ENCODE data around the gene GRPEL1. TPM values are rescaled to one million over a fixed set of nuclear protein-coding genes. Genes with fewer than 3 reads are reported as not detected.

GRPEL1 gene
- total and polyA plus RNA-seq, 9 of the 15 experiments (the other 6 are each of a cell fraction or from before 2014, with no cell fraction given): 43.4 to 192 (median 86.6) TPM

DNA sequence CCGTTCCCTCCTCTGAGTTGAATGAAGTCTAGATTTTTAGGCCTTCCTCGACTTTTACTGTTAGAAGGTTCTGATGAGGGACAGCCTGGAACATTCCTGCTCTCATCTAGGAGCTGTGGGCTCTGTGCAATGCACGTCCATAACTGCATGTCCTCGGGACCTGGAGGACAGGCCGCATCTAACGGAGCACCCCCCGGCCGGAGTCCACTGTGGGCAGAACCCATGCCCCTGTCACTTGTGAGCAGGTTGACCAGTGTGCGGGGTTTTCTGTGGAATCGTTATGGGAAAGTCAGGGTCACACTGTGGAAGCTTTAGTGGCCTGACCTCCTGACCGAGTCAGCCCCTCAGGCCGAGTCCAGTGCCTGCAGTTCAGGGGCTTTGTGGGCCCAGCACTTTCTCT is 44.0 kb downstream of the GRPEL1 start:
- Histone ChIP-seq H3K27ac (ENCODE audit: extremely low read depth, low read depth, low read length) (no peak overlapping the region), H3K4me2 (ENCODE audit: insufficient read depth, low read length) (no peak overlapping the region), H3K79me2 (ENCODE audit: control insufficient read depth, insufficient read depth, low read length) (0 out of 3 replicates have a peak, but pooled peaks cover 3% of the 10 kb centered on the region), H3K9me3 (replicated peaks; ENCODE audit: control insufficient read depth, insufficient read depth, low read depth, low read length) (no peaks in the 10 kb centered on the region), H2AFZ (ENCODE audit: low read depth, low read length) (no peak overlapping the region), H3K27me3 (ENCODE audit: control insufficient read depth in 2 of 2, insufficient read depth in 2 of 2, low read length in 2 of 2) (no peaks in the 10 kb centered on the region), H3K4me1 (replicated peaks in 1 of 2; ENCODE audit: control insufficient read depth in 2 of 2, insufficient read depth in 2 of 2, low read length in 2 of 2) (peaks cover 4 to 12% of the 10 kb centered on the region in 2 experiments; a peak in 2 of 5 replicates), H3K9ac (ENCODE audit: insufficient read depth in 1 of 2, low read depth in 2 of 2, low read length in 2 of 2) (no peak overlapping the region), H3K4me3 (no peak overlapping the region), H3K9me1 (ENCODE audit: control insufficient read depth, insufficient read depth, low read length) (peaks cover 2% of the 10 kb centered on the region), H3K36me3 (ENCODE audit: control insufficient read depth, insufficient read depth, low read length) (peaks cover 93% of the 10 kb centered on the region), H4K20me1 (replicated peaks; ENCODE audit: control insufficient read depth, insufficient read depth, low read length) (peaks cover 3% of the 10 kb centered on the region; the same call in 1 of the 2 replicates)
- in situ Hi-C loops (cut with MboI) (no loop called here), intact Hi-C loops (cut with micrococcal nuclease) (no loop called here)
- CTCF ChIA-PET (ENCODE audit: low intra/inter-chr PET ratio): no interaction called here
- WGBS (ENCODE audit: insufficient coverage, low coverage, missing lambda C conversion rate): 95% methylated on average over 10 of the region's 12 CpGs
- no peak for ATAC-seq
- no peak for DNase-seq (ENCODE audit: extremely low read depth in 1 of 4, low spot score in 3 of 4)
- FAIRE-seq: no peak
- no TSS peak for BruUV-seq (replicated peaks)
- POLR2A ChIA-PET: no interaction called here
- TF ChIP-seq, protein P1, sequence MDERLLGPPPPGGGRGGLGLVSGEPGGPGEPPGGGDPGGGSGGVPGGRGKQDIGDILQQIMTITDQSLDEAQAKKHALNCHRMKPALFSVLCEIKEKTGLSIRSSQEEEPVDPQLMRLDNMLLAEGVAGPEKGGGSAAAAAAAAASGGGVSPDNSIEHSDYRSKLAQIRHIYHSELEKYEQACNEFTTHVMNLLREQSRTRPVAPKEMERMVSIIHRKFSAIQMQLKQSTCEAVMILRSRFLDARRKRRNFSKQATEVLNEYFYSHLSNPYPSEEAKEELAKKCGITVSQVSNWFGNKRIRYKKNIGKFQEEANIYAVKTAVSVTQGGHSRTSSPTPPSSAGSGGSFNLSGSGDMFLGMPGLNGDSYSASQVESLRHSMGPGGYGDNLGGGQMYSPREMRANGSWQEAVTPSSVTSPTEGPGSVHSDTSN (CRISPR knock-in tag; IDR thresholded peaks at IDR 0.05; ENCODE audit: low read depth): no peak
- TF ChIP-seq, protein P1 (tag; conservative IDR thresholded peaks at IDR 0.05; ENCODE audit: low read depth): no peak
- TF ChIP-seq MCM5 (IDR thresholded peaks at IDR 0.05; ENCODE audit: low read depth): no peak

DNA sequence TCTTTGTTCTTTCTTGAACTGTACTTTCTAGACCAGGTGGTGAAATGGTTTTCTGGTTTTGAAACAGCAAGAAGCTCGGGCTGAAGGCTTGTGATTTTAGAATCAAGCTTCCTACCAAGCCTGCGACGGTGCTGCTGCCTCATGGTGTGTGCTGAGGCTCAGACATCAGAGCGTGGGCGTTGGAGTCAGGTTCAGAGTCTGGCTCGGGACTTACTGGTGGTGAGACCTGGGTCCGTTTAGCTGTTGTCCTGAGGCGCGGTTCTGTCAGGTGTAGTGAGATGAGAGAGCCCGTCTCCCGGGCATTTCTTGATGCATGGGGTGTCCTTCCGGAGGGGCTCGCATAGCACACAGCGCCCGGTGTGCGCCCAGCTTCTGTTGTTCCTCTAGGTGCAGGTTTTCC is 44.4 kb downstream of the GRPEL1 start:
- Histone ChIP-seq H3K27ac (ENCODE audit: extremely low read depth, low read depth, low read length) (no peak overlapping the region), H3K9ac (ENCODE audit: insufficient read depth in 1 of 2, low read depth in 2 of 2, low read length in 2 of 2) (no peak overlapping the region), H3K4me1 (replicated peaks in 1 of 2; ENCODE audit: control insufficient read depth in 2 of 2, insufficient read depth in 2 of 2, low read length in 2 of 2) (peaks cover 4 to 12% of the 10 kb centered on the region in 2 experiments; a peak in 3 of 5 replicates), H3K4me3 (no peak overlapping the region), H3K27me3 (ENCODE audit: control insufficient read depth in 2 of 2, insufficient read depth in 2 of 2, low read length in 2 of 2) (no peaks in the 10 kb centered on the region), H3K79me2 (ENCODE audit: control insufficient read depth, insufficient read depth, low read length) (0 out of 3 replicates have a peak, but pooled peaks cover 3% of the 10 kb centered on the region), H4K20me1 (replicated peaks; ENCODE audit: control insufficient read depth, insufficient read depth, low read length) (peaks cover 3% of the 10 kb centered on the region; the same call in 1 of the 2 replicates), H3K9me1 (ENCODE audit: control insufficient read depth, insufficient read depth, low read length) (peaks cover 2% of the 10 kb centered on the region), H3K36me3 (ENCODE audit: control insufficient read depth, insufficient read depth, low read length) (peaks cover 93% of the 10 kb centered on the region), H3K9me3 (replicated peaks; ENCODE audit: control insufficient read depth, insufficient read depth, low read depth, low read length) (no peaks in the 10 kb centered on the region), H2AFZ (ENCODE audit: low read depth, low read length) (no peak overlapping the region), H3K4me2 (ENCODE audit: insufficient read depth, low read length) (no peak overlapping the region)
- intact Hi-C loops (cut with micrococcal nuclease) (no loop called here), in situ Hi-C loops (cut with MboI) (no loop called here)
- TF ChIP-seq RBM22 (IDR thresholded peaks at IDR 0.05; ENCODE audit: low read depth, low read length, poor library complexity, severe bottlenecking): peak; percentile 42
- TF ChIP-seq, protein P2, sequence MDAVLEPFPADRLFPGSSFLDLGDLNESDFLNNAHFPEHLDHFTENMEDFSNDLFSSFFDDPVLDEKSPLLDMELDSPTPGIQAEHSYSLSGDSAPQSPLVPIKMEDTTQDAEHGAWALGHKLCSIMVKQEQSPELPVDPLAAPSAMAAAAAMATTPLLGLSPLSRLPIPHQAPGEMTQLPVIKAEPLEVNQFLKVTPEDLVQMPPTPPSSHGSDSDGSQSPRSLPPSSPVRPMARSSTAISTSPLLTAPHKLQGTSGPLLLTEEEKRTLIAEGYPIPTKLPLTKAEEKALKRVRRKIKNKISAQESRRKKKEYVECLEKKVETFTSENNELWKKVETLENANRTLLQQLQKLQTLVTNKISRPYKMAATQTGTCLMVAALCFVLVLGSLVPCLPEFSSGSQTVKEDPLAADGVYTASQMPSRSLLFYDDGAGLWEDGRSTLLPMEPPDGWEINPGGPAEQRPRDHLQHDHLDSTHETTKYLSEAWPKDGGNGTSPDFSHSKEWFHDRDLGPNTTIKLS (IDR thresholded peaks at IDR 0.05; ENCODE audit: borderline replicate concordance, low read depth): no peak
- no TSS peak for BruUV-seq (replicated peaks)
- no peak for DNase-seq (ENCODE audit: extremely low read depth in 1 of 4, low spot score in 3 of 4)
- ChIA-PET CTCF (ENCODE audit: low intra/inter-chr PET ratio) (no interaction called here), POLR2A (no interaction called here)
- FAIRE-seq: no peak
- ATAC-seq: no peak
- 92% methylated on average over 15 of the region's 16 CpGs for WGBS (ENCODE audit: insufficient coverage, low coverage, missing lambda C conversion rate)

Measured in K562 (cell line).